ENCODE results near the gene CCDC60. TPM values are rescaled to one million over a fixed set of nuclear protein-coding genes. Genes with fewer than 3 reads are reported as not detected.

Gene CCDC60
- total RNA-seq, 3 donors from 2014 or later = not detected

DNA sequence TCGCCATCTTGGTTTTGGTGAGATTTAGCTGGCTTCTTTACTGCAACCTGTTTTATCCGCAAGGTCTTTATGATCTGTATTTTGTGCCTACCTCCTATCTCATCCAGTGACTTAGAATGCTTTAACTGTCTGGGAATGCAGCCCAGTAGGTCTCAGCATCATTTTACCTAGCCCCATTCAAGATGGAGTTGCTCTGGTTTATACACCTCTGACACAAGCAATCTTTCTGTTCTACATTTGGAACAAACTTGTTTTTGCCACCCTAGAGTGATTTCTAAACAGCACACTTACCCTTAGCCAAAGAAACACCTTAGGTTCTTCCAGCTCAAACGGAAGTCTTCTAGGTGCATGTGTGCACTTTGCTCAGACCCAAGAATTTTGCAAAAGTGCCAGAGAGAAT, 122.3 kb downstream of the CCDC60 start:
- no peak overlapping the region for H3K4me3 ChIP-seq
- intact Hi-C loops (cut with DNase I; ENCODE audit: low total_unique reads) = no loop called here
- H3K4me1 ChIP-seq = no peaks in the 10 kb centered on the region
- H3K27ac ChIP-seq = no peak overlapping the region
- peaks cover 0 to 6% of the 10 kb centered on the region in 2 donors for H3K27me3 ChIP-seq
- TF ChIP-seq, protein P1, sequence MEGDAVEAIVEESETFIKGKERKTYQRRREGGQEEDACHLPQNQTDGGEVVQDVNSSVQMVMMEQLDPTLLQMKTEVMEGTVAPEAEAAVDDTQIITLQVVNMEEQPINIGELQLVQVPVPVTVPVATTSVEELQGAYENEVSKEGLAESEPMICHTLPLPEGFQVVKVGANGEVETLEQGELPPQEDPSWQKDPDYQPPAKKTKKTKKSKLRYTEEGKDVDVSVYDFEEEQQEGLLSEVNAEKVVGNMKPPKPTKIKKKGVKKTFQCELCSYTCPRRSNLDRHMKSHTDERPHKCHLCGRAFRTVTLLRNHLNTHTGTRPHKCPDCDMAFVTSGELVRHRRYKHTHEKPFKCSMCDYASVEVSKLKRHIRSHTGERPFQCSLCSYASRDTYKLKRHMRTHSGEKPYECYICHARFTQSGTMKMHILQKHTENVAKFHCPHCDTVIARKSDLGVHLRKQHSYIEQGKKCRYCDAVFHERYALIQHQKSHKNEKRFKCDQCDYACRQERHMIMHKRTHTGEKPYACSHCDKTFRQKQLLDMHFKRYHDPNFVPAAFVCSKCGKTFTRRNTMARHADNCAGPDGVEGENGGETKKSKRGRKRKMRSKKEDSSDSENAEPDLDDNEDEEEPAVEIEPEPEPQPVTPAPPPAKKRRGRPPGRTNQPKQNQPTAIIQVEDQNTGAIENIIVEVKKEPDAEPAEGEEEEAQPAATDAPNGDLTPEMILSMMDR (IDR thresholded peaks at IDR 0.05) = no peak
- no peak for TF ChIP-seq POLR2A (IDR thresholded peaks at IDR 0.05)
- TF ChIP-seq POLR2AphosphoS5 (IDR thresholded peaks at IDR 0.05) = no peak
- H3K9me3 ChIP-seq = peaks cover 0 to 20% of the 10 kb centered on the region in 2 donors
- DNase-seq (ENCODE audit: low spot score in 2 of 2) = no peak
- no peaks in the 10 kb centered on the region for H3K36me3 ChIP-seq

GRCh38 chr12:119457271-119457670, 122.7 kb downstream of the CCDC60 start:
- no peak overlapping the region for H3K27ac ChIP-seq
- DNase-seq (ENCODE audit: low spot score in 2 of 2) = no peak
- H3K4me1 ChIP-seq = no peaks in the 10 kb centered on the region
- TF ChIP-seq, protein P1 (IDR thresholded peaks at IDR 0.05) = no peak
- TF ChIP-seq POLR2A (IDR thresholded peaks at IDR 0.05) = no peak
- no peak for TF ChIP-seq POLR2AphosphoS5 (IDR thresholded peaks at IDR 0.05)
- H3K9me3 ChIP-seq = peaks cover 0 to 20% of the 10 kb centered on the region in 2 donors
- no peaks in the 10 kb centered on the region for H3K36me3 ChIP-seq
- intact Hi-C loops (cut with DNase I; ENCODE audit: low total_unique reads) = no loop called here
- no peak overlapping the region for H3K4me3 ChIP-seq
- peaks cover 0 to 6% of the 10 kb centered on the region in 2 donors for H3K27me3 ChIP-seq

DNA sequence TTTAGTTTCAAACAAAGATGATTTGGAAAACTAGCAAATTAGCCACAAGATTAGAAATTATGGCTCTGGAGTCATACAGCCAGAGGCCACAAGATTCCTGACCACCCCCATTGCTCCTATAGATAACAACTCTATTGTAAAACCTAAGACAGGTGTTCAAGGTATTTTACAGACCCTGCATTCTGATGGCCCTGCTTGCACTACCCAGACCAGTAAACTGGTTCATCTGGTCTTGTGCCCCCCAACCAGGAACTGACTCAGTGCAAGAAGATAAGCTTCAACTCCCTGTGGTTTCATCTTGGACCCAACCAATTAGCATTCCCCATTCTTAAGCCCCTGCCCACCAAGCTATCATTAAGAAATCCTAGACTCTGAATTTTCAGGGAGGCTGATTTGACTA, 125.0 kb downstream of the CCDC60 start:
- peaks cover 0 to 20% of the 10 kb centered on the region in 2 donors for H3K9me3 ChIP-seq
- no peak overlapping the region for H3K4me3 ChIP-seq
- no peak overlapping the region for H3K27ac ChIP-seq
- intact Hi-C loops (cut with DNase I; ENCODE audit: low total_unique reads) = no loop called here
- TF ChIP-seq, protein P1 (IDR thresholded peaks at IDR 0.05) = no peak
- TF ChIP-seq POLR2AphosphoS5 (IDR thresholded peaks at IDR 0.05) (no peak), POLR2A (IDR thresholded peaks at IDR 0.05) (no peak)
- no peaks in the 10 kb centered on the region for H3K36me3 ChIP-seq
- H3K27me3 ChIP-seq = peaks cover 0 to 5% of the 10 kb centered on the region in 2 donors
- H3K4me1 ChIP-seq = no peaks in the 10 kb centered on the region
- no peak for DNase-seq (ENCODE audit: low spot score in 2 of 2)

GRCh38 chr12:119460876-119461275, 126.3 kb downstream of the CCDC60 start:
- Histone ChIP-seq H3K4me3 (no peak overlapping the region), H3K27ac (no peak overlapping the region), H3K27me3 (no peaks in the 10 kb centered on the region), H3K9me3 (peaks cover 0 to 20% of the 10 kb centered on the region in 2 donors), H3K36me3 (no peaks in the 10 kb centered on the region), H3K4me1 (no peaks in the 10 kb centered on the region)
- intact Hi-C loops (cut with DNase I; ENCODE audit: low total_unique reads) = no loop called here
- no peak for DNase-seq (ENCODE audit: low spot score in 2 of 2)
- TF ChIP-seq POLR2A (IDR thresholded peaks at IDR 0.05) (no peak), POLR2AphosphoS5 (IDR thresholded peaks at IDR 0.05) (no peak)
- TF ChIP-seq, protein P1 (IDR thresholded peaks at IDR 0.05) = no peak

- H3K4me1 ChIP-seq = no peaks in the 10 kb centered on the region
- peaks cover 0 to 20% of the 10 kb centered on the region in 2 donors for H3K9me3 ChIP-seq
- no peak overlapping the region for H3K27ac ChIP-seq
- TF ChIP-seq, protein P1 (IDR thresholded peaks at IDR 0.05) = no peak
- TF ChIP-seq POLR2AphosphoS5 (IDR thresholded peaks at IDR 0.05) = no peak
- no peak for TF ChIP-seq POLR2A (IDR thresholded peaks at IDR 0.05)
- no peak for DNase-seq (ENCODE audit: low spot score in 2 of 2)
- intact Hi-C loops (cut with DNase I; ENCODE audit: low total_unique reads) = no loop called here
- no peak overlapping the region for H3K4me3 ChIP-seq
- no peaks in the 10 kb centered on the region for H3K36me3 ChIP-seq
- no peaks in the 10 kb centered on the region for H3K27me3 ChIP-seq
These were observed 127.2 kb downstream of the CCDC60 start for GRCh38 chr12:119461636-119462214.

All from breast epithelium (tissue), 4 donors.